ENCODE measurements around the gene TBC1D17. TPM values are rescaled to one million over a fixed set of nuclear protein-coding genes. Genes with fewer than 3 reads are reported as not detected.

The TBC1D17 gene
- total and polyA plus RNA-seq, 7 donors: 13.4 to 41.0 (median 26.1) TPM

GRCh38 chr19:49876422-49877019 is 981 bp upstream of the TBC1D17 start:
- 0% methylated on average over 46 of the region's 46 CpGs for WGBS, 2 donors
- intact Hi-C loops (cut with DNase I): loop anchor here (1.0 to 5.0 kb wide), 6 partner anchors 59 to 424 kb away; partner anchors contain the start of genes ALDH16A1, AP2A1, FUZ and PIH1D1
- Histone ChIP-seq H3K4me1 (peaks cover 0 to 33% (median 29%) of the 10 kb centered on the region in 4 donors), H3K27ac (peak overlapping the region; percentile 92 to 100 (median 96)), H3K9me3 (no peaks in the 10 kb centered on the region), H3K36me3 (peaks cover 20 to 43% (median 22%) of the 10 kb centered on the region in 4 donors), H3K4me3 (peak overlapping the region; percentile 61 to 100 (median 91)), H3K27me3 (no peaks in the 10 kb centered on the region)
- DNase-seq: peak; percentile 99
- TF ChIP-seq POLR2A (IDR thresholded peaks at IDR 0.05) (peak in 1 of 2 donors; percentile 7), POLR2AphosphoS5 (IDR thresholded peaks at IDR 0.05) (peak; percentile 50 to 80 (median 54)), EP300 (IDR thresholded peaks at IDR 0.05) (no peak), CTCF (IDR thresholded peaks at IDR 0.05) (no peak)

- TF ChIP-seq POLR2AphosphoS5 (IDR thresholded peaks at IDR 0.05) (no peak), CTCF (IDR thresholded peaks at IDR 0.05) (no peak), POLR2A (IDR thresholded peaks at IDR 0.05) (no peak), EP300 (IDR thresholded peaks at IDR 0.05) (no peak)
- Histone ChIP-seq H3K9me3 (no peaks in the 10 kb centered on the region), H3K27ac (peak overlapping the region; percentile 92 to 100 (median 96)), H3K36me3 (peaks cover 35 to 47% (median 38%) of the 10 kb centered on the region in 4 donors), H3K27me3 (no peaks in the 10 kb centered on the region), H3K4me1 (peaks cover 0 to 33% (median 25%) of the 10 kb centered on the region in 4 donors), H3K4me3 (peak overlapping the region; percentile 61 to 100 (median 78))
- peak; percentile 99 for DNase-seq
- 10% methylated on average over 41 of the region's 41 CpGs for WGBS, 2 donors
- intact Hi-C loops (cut with DNase I): loop anchor here (2.0 to 5.0 kb wide), 5 partner anchors 65 to 426 kb away; partner anchors contain the start of genes ALDH16A1, AP2A1, FUZ and PIH1D1
Measured at GRCh38 chr19:49877879-49878743, 609 bp downstream of the TBC1D17 start.

- 91 to 93% methylated on average over 9 of the region's 9 CpGs for WGBS, 2 donors
- intact Hi-C loops (cut with DNase I): loop anchor here (5.0 kb wide), 2 partner anchors 381 to 426 kb away; partner anchors contain the start of genes ALDH16A1, PIH1D1 and RPS11
- H3K4me1 ChIP-seq: peaks cover 0 to 33% (median 25%) of the 10 kb centered on the region in 4 donors
- H3K4me3 ChIP-seq: peak overlapping the region in 1 of 4 donors; percentile 85
- H3K36me3 ChIP-seq: peaks cover 41 to 52% (median 44%) of the 10 kb centered on the region in 4 donors
- H3K27ac ChIP-seq: peak overlapping the region; percentile 92 to 100 (median 96)
- DNase-seq: no peak
- H3K9me3 ChIP-seq: no peaks in the 10 kb centered on the region
- no peak for TF ChIP-seq POLR2A (IDR thresholded peaks at IDR 0.05)
- no peak for TF ChIP-seq CTCF (IDR thresholded peaks at IDR 0.05)
- no peak for TF ChIP-seq POLR2AphosphoS5 (IDR thresholded peaks at IDR 0.05)
- TF ChIP-seq EP300 (IDR thresholded peaks at IDR 0.05): no peak
- no peaks in the 10 kb centered on the region for H3K27me3 ChIP-seq
Measured at GRCh38 chr19:49878744-49879070, 1.2 kb downstream of the TBC1D17 start.

GRCh38 chr19:49879243-49879963 is 1.9 kb downstream of the TBC1D17 start:
- 97 to 98% methylated on average over 12 of the region's 12 CpGs for WGBS, 2 donors
- no peak for TF ChIP-seq EP300 (IDR thresholded peaks at IDR 0.05)
- no peak for TF ChIP-seq CTCF (IDR thresholded peaks at IDR 0.05)
- no peak for TF ChIP-seq POLR2A (IDR thresholded peaks at IDR 0.05)
- TF ChIP-seq POLR2AphosphoS5 (IDR thresholded peaks at IDR 0.05): no peak
- peaks cover 46 to 59% (median 51%) of the 10 kb centered on the region in 4 donors for H3K36me3 ChIP-seq
- intact Hi-C loops (cut with DNase I): loop anchor here (5.0 kb wide), 2 partner anchors 382 to 427 kb away; partner anchors contain the start of genes ALDH16A1, PIH1D1 and RPS11
- peaks cover 0 to 30% (median 25%) of the 10 kb centered on the region in 4 donors for H3K4me1 ChIP-seq
- DNase-seq: no peak
- H3K27ac ChIP-seq: no peak overlapping the region
- no peaks in the 10 kb centered on the region for H3K9me3 ChIP-seq
- no peak overlapping the region for H3K4me3 ChIP-seq
- H3K27me3 ChIP-seq: no peaks in the 10 kb centered on the region
